DND-41 (cell line): ENCODE measurements around the gene DALRD3.

ENCODE experiments used
- ATAC-seq: fragments of 200-7000 bp; cut with Tn5 transposase; 3 replicates; pipeline ENCODE4 v1.9.1; 2021; ENCODE audit warnings: low read depth; ENCODE audit not compliant: insufficient read depth
- DNase-seq: peaks from one replicate; pipeline ENCODE4 v3.0.0-alpha.2; 2020
- H2AFZ ChIP-seq: 2 replicates; pipeline ENCODE4 v1.6.0; 2012; ENCODE audit warnings: low read depth, low read length
- H3K27ac ChIP-seq: 2 replicates; pipeline ENCODE4 v1.5.1; 2012; ENCODE audit warnings: low read length, inconsistent platforms
- H3K27me3 ChIP-seq: fragments of 200-600 bp; sonication (generic); 2 replicates; pipeline ENCODE4 v1.6.0; 2012; ENCODE audit warnings: low read length, mild to moderate bottlenecking, inconsistent platforms; ENCODE audit not compliant: insufficient read depth, poor library complexity
- H3K36me3 ChIP-seq: 2 replicates; pipeline ENCODE4 v1.5.1; 2012; ENCODE audit warnings: low read length, inconsistent platforms; ENCODE audit not compliant: insufficient read depth
- H3K4me1 ChIP-seq: 2 replicates; pipeline ENCODE4 v1.5.1; 2012; ENCODE audit warnings: mild to moderate bottlenecking, low read length; ENCODE audit not compliant: insufficient read depth
- H3K4me2 ChIP-seq: 2 replicates; pipeline ENCODE4 v1.6.0; 2012; ENCODE audit warnings: mild to moderate bottlenecking, moderate library complexity, low read length, inconsistent platforms; ENCODE audit not compliant: insufficient read depth
- H3K4me3 ChIP-seq, 2 experiments: fragments of 200-600 bp in 1 of 2; shearing (Covaris generic) in 1 of 2; 2 replicates each; pipeline ENCODE4 v1.5.1; 2012 to 2016; ENCODE audit warnings: inconsistent platforms in 2 of 2, low read length in 2 of 2, mild to moderate bottlenecking in 2 of 2, low read depth in 1 of 2, moderate library complexity in 1 of 2
- H3K79me2 ChIP-seq: 2 replicates; pipeline ENCODE4 v1.6.0; 2012; ENCODE audit warnings: low read length, inconsistent platforms; ENCODE audit not compliant: insufficient read depth
- H3K9ac ChIP-seq: 2 replicates; pipeline ENCODE4 v1.6.0; 2012; ENCODE audit warnings: low read depth, mild to moderate bottlenecking, inconsistent platforms, low read length, moderate library complexity
- H3K9me3 ChIP-seq: 2 replicates; pipeline ENCODE4 v1.5.1; 2012; ENCODE audit warnings: low read length, moderate library complexity, mild to moderate bottlenecking, inconsistent platforms; ENCODE audit not compliant: insufficient read depth, severe bottlenecking
- H4K20me1 ChIP-seq: 2 replicates; pipeline ENCODE4 v1.6.0; 2012; ENCODE audit warnings: low read length; ENCODE audit not compliant: insufficient read depth
- EZH2 ChIP-seq: IDR thresholded peaks from 3 replicates; pipeline ENCODE4 v1.6.1; 2012; ENCODE audit warnings: borderline replicate concordance, low read depth, mild to moderate bottlenecking, moderate library complexity, low read length, inconsistent platforms; ENCODE audit not compliant: severe bottlenecking
- TF ChIP-seq, protein P1 (sequence below): IDR thresholded peaks from 2 replicates; pipeline ENCODE4 v1.5.1; 2012; ENCODE audit warnings: borderline replicate concordance, low read length, moderate library complexity, mild to moderate bottlenecking; ENCODE audit not compliant: poor library complexity, severe bottlenecking; ENCODE audit errors: extremely low read depth

Gene DALRD3

GRCh38 chr3:49027634-49028033 lies 9.3 kb upstream of the DALRD3 start:
- peaks cover 18% of the 10 kb centered on the region; the same call in 1 of the 2 replicates for H4K20me1 ChIP-seq
- TF ChIP-seq, protein P1, sequence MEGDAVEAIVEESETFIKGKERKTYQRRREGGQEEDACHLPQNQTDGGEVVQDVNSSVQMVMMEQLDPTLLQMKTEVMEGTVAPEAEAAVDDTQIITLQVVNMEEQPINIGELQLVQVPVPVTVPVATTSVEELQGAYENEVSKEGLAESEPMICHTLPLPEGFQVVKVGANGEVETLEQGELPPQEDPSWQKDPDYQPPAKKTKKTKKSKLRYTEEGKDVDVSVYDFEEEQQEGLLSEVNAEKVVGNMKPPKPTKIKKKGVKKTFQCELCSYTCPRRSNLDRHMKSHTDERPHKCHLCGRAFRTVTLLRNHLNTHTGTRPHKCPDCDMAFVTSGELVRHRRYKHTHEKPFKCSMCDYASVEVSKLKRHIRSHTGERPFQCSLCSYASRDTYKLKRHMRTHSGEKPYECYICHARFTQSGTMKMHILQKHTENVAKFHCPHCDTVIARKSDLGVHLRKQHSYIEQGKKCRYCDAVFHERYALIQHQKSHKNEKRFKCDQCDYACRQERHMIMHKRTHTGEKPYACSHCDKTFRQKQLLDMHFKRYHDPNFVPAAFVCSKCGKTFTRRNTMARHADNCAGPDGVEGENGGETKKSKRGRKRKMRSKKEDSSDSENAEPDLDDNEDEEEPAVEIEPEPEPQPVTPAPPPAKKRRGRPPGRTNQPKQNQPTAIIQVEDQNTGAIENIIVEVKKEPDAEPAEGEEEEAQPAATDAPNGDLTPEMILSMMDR: no peak
- no peak for TF ChIP-seq EZH2
- no peak overlapping the region for H2AFZ ChIP-seq
- peaks cover 65% of the 10 kb centered on the region for H3K79me2 ChIP-seq
- peaks cover 68% of the 10 kb centered on the region for H3K4me1 ChIP-seq
- H3K4me2 ChIP-seq: peak overlapping the region; percentile 86
- peak overlapping the region in 1 of 2 experiments; percentile 79; a peak in 2 of 4 replicates for H3K4me3 ChIP-seq
- H3K27ac ChIP-seq: peak overlapping the region; percentile 88
- H3K27me3 ChIP-seq: no peaks in the 10 kb centered on the region
- DNase-seq (no peak), ATAC-seq (no peak)
- peaks cover 82% of the 10 kb centered on the region for H3K36me3 ChIP-seq
- H3K9ac ChIP-seq: peak overlapping the region; percentile 87
- H3K9me3 ChIP-seq: no peaks in the 10 kb centered on the region

DNA sequence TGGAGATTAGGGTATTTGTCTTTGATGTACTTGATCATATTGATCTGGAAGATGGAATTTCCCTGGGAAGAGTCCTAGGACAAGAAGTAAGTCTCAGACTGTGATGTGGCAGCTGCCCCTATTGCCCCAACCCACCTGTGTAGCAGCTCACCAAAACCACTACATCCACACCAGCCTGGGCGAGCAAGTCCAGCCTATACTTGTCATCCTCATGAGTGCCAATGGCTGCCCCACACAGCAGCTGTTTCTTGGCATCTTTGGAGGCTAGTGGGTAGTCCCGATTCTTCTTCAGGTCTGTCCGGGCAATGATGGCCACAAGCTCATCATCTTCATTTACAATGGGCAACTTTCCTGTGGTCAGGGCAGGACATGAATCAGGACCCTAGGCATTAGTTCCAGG lies 8.2 kb upstream of the DALRD3 start:
- ATAC-seq (no peak), DNase-seq (no peak)
- Histone ChIP-seq H3K9me3 (no peaks in the 10 kb centered on the region), H3K79me2 (peaks cover 73% of the 10 kb centered on the region), H4K20me1 (peaks cover 21% of the 10 kb centered on the region; the same call in 1 of the 2 replicates), H3K9ac (no peak overlapping the region), H3K27ac (no peak overlapping the region), H2AFZ (no peak overlapping the region), H3K4me3 (no peak overlapping the region), H3K36me3 (peaks cover 78% of the 10 kb centered on the region), H3K4me2 (peak overlapping the region; percentile 31; the same call in 1 of the 2 replicates), H3K4me1 (peaks cover 72% of the 10 kb centered on the region), H3K27me3 (no peaks in the 10 kb centered on the region)
- TF ChIP-seq EZH2: no peak
- TF ChIP-seq, protein P1: no peak

DNA sequence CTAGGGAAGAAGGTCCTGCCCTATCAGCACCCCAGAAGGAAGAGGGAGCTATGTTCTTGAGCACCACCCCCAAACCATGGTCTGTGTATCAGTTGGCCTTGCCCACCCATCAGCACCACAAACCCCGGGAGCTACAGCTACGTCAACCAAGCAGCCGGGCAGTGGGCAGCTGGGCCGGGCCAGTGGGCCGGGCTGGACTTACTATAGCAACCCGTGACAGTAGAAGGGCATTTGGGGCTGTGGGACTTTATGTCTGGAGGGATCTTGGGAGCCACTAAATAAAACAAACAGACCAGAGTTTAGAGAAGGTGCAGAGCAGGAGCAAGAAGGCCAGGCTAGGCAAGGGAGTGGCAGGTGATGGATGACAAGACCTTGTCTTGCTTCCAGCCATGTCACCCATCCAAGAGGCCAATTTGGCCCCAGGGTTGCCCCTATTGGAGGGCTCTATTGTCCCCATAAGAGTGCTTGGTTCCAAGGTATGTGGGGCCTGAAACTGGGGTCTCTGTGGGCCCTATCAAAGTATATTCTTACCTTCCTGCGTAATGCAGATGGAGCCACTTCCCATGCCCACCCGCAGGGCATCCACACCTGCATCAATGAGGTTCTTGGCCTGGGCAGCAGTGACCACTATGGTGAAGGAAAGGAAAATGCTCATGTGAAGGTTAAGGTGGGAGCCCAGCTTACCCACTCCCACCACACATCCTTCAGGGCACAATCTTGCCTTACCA lies 7.6 kb upstream of the DALRD3 start:
- peaks cover 72% of the 10 kb centered on the region for H3K4me1 ChIP-seq

More for the DNA sequence above, 7.6 kb upstream of the DALRD3 start:
- no peak overlapping the region; the same call in 1 of the 2 replicates for H3K27ac ChIP-seq
- no peak overlapping the region for H3K9ac ChIP-seq
- peaks cover 21% of the 10 kb centered on the region; the same call in 1 of the 2 replicates for H4K20me1 ChIP-seq
- no peak overlapping the region for H2AFZ ChIP-seq
- H3K79me2 ChIP-seq: peaks cover 76% of the 10 kb centered on the region
- no peak for DNase-seq
- no peak overlapping the region for H3K4me3 ChIP-seq
- H3K36me3 ChIP-seq: peaks cover 72% of the 10 kb centered on the region
- TF ChIP-seq EZH2: no peak
- TF ChIP-seq, protein P1: no peak
- no peak for ATAC-seq
- H3K27me3 ChIP-seq: no peaks in the 10 kb centered on the region
- peak overlapping the region; percentile 38; the same call in 1 of the 2 replicates for H3K4me2 ChIP-seq
- no peaks in the 10 kb centered on the region for H3K9me3 ChIP-seq
